H1 (cell line): ENCODE data around the gene SRSF2. TPM values are rescaled to one million over a fixed set of nuclear protein-coding genes. Genes with fewer than 3 reads are reported as not detected.

Source experiments
- CTCF ChIA-PET: fragments of 300-600 bp; sonication (Branson Sonifier 250); formaldehyde crosslinking; loops from one replicate; lab custom pipeline; 2021; ENCODE audit not compliant: partially characterized antibody; lab: Charles Lee
- POLR2A ChIA-PET: fragments of 300-600 bp; sonication (Branson Sonifier 250); formaldehyde crosslinking; loops from one replicate; lab custom pipeline; 2021; ENCODE audit warnings: inconsistent platforms; ENCODE audit not compliant: partially characterized antibody; lab: Charles Lee
- DNase-seq, 2 experiments: peaks; one replicate each; pipeline versions ENCODE4 v3.0.0 to v3.0.0-alpha.2; 2010 to 2022; ENCODE audit warnings: low spot score in 2 of 2, low read depth in 1 of 2, mixed read lengths in 1 of 2
- FAIRE-seq: peaks from 2 replicates; lab custom pipeline; 2011; peaks lifted over from hg19 to GRCh38; lab: Jason Lieb, UNC
- H2AFZ ChIP-seq: 2 replicates; pipeline ENCODE4 v1.8.1; 2012; ENCODE audit warnings: low read length, inconsistent platforms
- H2AK5ac ChIP-seq: 2 replicates; pipeline ENCODE4 v1.6.1; 2013; ENCODE audit warnings: low read depth, low read length
- H2BK120ac ChIP-seq: replicated peaks from 2 replicates; pipeline ENCODE3; 2013; ENCODE audit warnings: low read depth, low read length, inconsistent platforms
- H2BK12ac ChIP-seq: 2 replicates; pipeline ENCODE4 v1.6.1; 2013; ENCODE audit warnings: low read depth, low read length
- H2BK15ac ChIP-seq: 2 replicates; pipeline ENCODE4 v1.6.1; 2013; ENCODE audit warnings: low read length
- H2BK20ac ChIP-seq: 2 replicates; pipeline ENCODE4 v1.6.1; 2013; ENCODE audit warnings: low read length
- H2BK5ac ChIP-seq: 2 replicates; pipeline ENCODE4 v1.6.1; 2013; ENCODE audit warnings: low read depth, low read length
- H3K14ac ChIP-seq: 2 replicates; pipeline ENCODE4 v1.6.1; 2013; ENCODE audit warnings: inconsistent platforms; ENCODE audit not compliant: insufficient read length
- H3K18ac ChIP-seq: 2 replicates; pipeline ENCODE4 v1.6.1; 2013; ENCODE audit warnings: low read length; ENCODE audit errors: extremely low read depth
- H3K23ac ChIP-seq: 2 replicates; pipeline ENCODE4 v1.6.1; 2013; ENCODE audit warnings: inconsistent platforms; ENCODE audit not compliant: insufficient read length
- H3K23me2 ChIP-seq: 2 replicates; pipeline ENCODE4 v1.6.1; 2013; ENCODE audit warnings: low read depth, low read length
- H3K27ac ChIP-seq: 2 replicates; pipeline ENCODE4 v1.6.1; 2011; ENCODE audit warnings: low read depth, low read length, inconsistent platforms
- H3K27me3 ChIP-seq, 4 experiments: replicated peaks in 1 of 4; 1 replicate in 1 of 4; 2 replicates in 3 of 4; pipeline versions ENCODE4 v1.6.1 to v1.8.1; 2011 to 2013; ENCODE audit warnings: low read length in 3 of 4, mild to moderate bottlenecking in 3 of 4, inconsistent platforms in 2 of 4, mixed read lengths in 2 of 4, moderate library complexity in 1 of 4; ENCODE audit not compliant: control insufficient read depth in 3 of 4, insufficient read depth in 3 of 4; ENCODE audit errors: extremely low read depth in 1 of 4
- H3K36me3 ChIP-seq, 4 experiments: 2 replicates each; pipeline versions ENCODE4 v1.6.1 to v1.8.1; 2011 to 2013; ENCODE audit warnings: mild to moderate bottlenecking in 4 of 4, low read length in 3 of 4, moderate library complexity in 2 of 4, control low read depth in 1 of 4, inconsistent platforms in 1 of 4; ENCODE audit not compliant: insufficient read depth in 4 of 4, control insufficient read depth in 2 of 4
- H3K4ac ChIP-seq: replicated peaks from 2 replicates; pipeline ENCODE3; 2013; ENCODE audit warnings: low read length, low read depth, mixed read lengths, inconsistent platforms; ENCODE audit not compliant: insufficient read length
- H3K4me1 ChIP-seq, 4 experiments: replicated peaks in 1 of 4; 1 replicate in 1 of 4; 2 replicates in 3 of 4; pipeline versions ENCODE4 v1.6.1 to v1.8.1; 2011 to 2013; ENCODE audit warnings: low read length in 3 of 4, inconsistent platforms in 2 of 4, mixed read lengths in 1 of 4; ENCODE audit not compliant: insufficient read depth in 4 of 4, control insufficient read depth in 3 of 4
- H3K4me2 ChIP-seq, 2 experiments: 2 replicates each; pipeline versions ENCODE4 v1.6.1 to v1.8.1; 2011 to 2013; ENCODE audit warnings: low read depth in 2 of 2, low read length in 2 of 2, control low read depth in 1 of 2, inconsistent platforms in 1 of 2, mild to moderate bottlenecking in 1 of 2; ENCODE audit not compliant: insufficient read depth in 1 of 2
- H3K4me3 ChIP-seq, 4 experiments: fragments of 200-600, 300-600 bp in 1 of 4; sonication (generic), shearing (Covaris generic), sonication (Bioruptor Twin) in 1 of 4; 2 replicates each; pipeline versions ENCODE4 v1.5.1 to v1.8.1; 2011 to 2016; ENCODE audit warnings: low read length in 4 of 4, low read depth in 3 of 4, control low read depth in 2 of 4, inconsistent platforms in 2 of 4, mild to moderate bottlenecking in 2 of 4, mixed read lengths in 1 of 4, moderate library complexity in 1 of 4; ENCODE audit not compliant: insufficient read depth in 2 of 4; ENCODE audit errors: extremely low read depth in 1 of 4
- H3K56ac ChIP-seq: replicated peaks from 2 replicates; pipeline ENCODE3; 2013; ENCODE audit warnings: low read depth, mild to moderate bottlenecking, mixed read lengths, low read length, inconsistent platforms; ENCODE audit not compliant: insufficient read length
- H3K79me1 ChIP-seq: 2 replicates; pipeline ENCODE4 v1.6.1; 2013; ENCODE audit warnings: low read depth, low read length, control low read depth
- H3K79me2 ChIP-seq, 2 experiments: 2 replicates each; pipeline versions ENCODE4 v1.6.1 to v1.8.1; 2012 to 2013; ENCODE audit warnings: low read length in 2 of 2, mild to moderate bottlenecking in 2 of 2, inconsistent platforms in 1 of 2; ENCODE audit not compliant: insufficient read depth in 2 of 2, control insufficient read depth in 1 of 2
- H3K9ac ChIP-seq, 4 experiments: replicated peaks in 1 of 4; 1 replicate in 1 of 4; 2 replicates in 3 of 4; pipeline versions ENCODE4 v1.6.1 to v1.8.1; 2011 to 2013; ENCODE audit warnings: low read depth in 3 of 4, low read length in 3 of 4, control low read depth in 2 of 4, mild to moderate bottlenecking in 2 of 4, moderate library complexity in 2 of 4, inconsistent platforms in 1 of 4; ENCODE audit errors: extremely low read depth in 1 of 4
- H3K9me3 ChIP-seq, 2 experiments: 2 replicates each; pipeline versions ENCODE4 v1.6.1 to v1.8.1; 2012 to 2013; ENCODE audit warnings: mild to moderate bottlenecking in 2 of 2, moderate library complexity in 2 of 2, control low read depth in 1 of 2, inconsistent platforms in 1 of 2, low read depth in 1 of 2, low read length in 1 of 2, mixed read lengths in 1 of 2; ENCODE audit not compliant: insufficient read depth in 2 of 2
- H4K20me1 ChIP-seq, 2 experiments: replicated peaks in 1 of 2; 2 replicates each; pipeline versions ENCODE3 to v1.8.1; 2011 to 2013; ENCODE audit warnings: inconsistent platforms in 2 of 2, low read length in 2 of 2, mild to moderate bottlenecking in 1 of 2; ENCODE audit not compliant: insufficient read depth in 2 of 2, control insufficient read depth in 1 of 2
- H4K5ac ChIP-seq: 2 replicates; pipeline ENCODE4 v1.6.1; 2013; ENCODE audit warnings: low read length, low read depth, mixed read lengths, inconsistent platforms; ENCODE audit not compliant: insufficient read length
- H4K8ac ChIP-seq: 2 replicates; pipeline ENCODE4 v1.8.0; 2013; ENCODE audit warnings: mild to moderate bottlenecking, moderate library complexity, low read length, inconsistent platforms; ENCODE audit not compliant: insufficient read depth; ENCODE audit errors: extremely low read depth
- H4K91ac ChIP-seq: replicated peaks from 2 replicates; pipeline ENCODE3; 2013; ENCODE audit warnings: low read length, mixed read lengths, inconsistent platforms; ENCODE audit not compliant: insufficient read length
- HDAC6 ChIP-seq: IDR thresholded peaks from one replicate; pipeline ENCODE4 v1.7.1; 2012; ENCODE audit warnings: low read depth, mild to moderate bottlenecking, inconsistent platforms, low read length, moderate library complexity
- JUND ChIP-seq: IDR thresholded peaks from 2 replicates; pipeline ENCODE4 v1.6.1; 2011; ENCODE audit warnings: mild to moderate bottlenecking, improper control_type of control experiment, low read length
- POLR2A ChIP-seq, 2 experiments: IDR thresholded peaks; 1 replicate in 1 of 2; 2 replicates in 1 of 2; pipeline ENCODE4 v1.6.1; 2011; ENCODE audit warnings: low read depth in 2 of 2, low read length in 2 of 2, mild to moderate bottlenecking in 2 of 2; ENCODE audit errors: control extremely low read depth in 1 of 2
- POLR2AphosphoS5 ChIP-seq: IDR thresholded peaks from 2 replicates; pipeline ENCODE4 v1.6.1; 2011; ENCODE audit warnings: low read depth, low read length
- POU5F1 ChIP-seq: IDR thresholded peaks from 2 replicates; pipeline ENCODE4 v1.6.1; 2011; ENCODE audit warnings: low read depth, mild to moderate bottlenecking, low read length, moderate library complexity
- SIRT6 ChIP-seq: IDR thresholded peaks from one replicate; pipeline ENCODE4 v1.7.1; 2012; ENCODE audit warnings: low read length, inconsistent platforms
- TBP ChIP-seq: IDR thresholded peaks from 2 replicates; pipeline ENCODE4 v1.6.1; 2011; ENCODE audit warnings: low read depth, low read length, improper control_type of control experiment
- WGBS, 2 experiments: shearing (Covaris generic) in 1 of 2; methylation state at CpG; one replicate each; pipeline versions ENCODE4 v1.1.6 to v1.1.7; 2013 to 2015; ENCODE audit warnings: low lambda C conversion rate in 2 of 2, mixed read lengths in 2 of 2, inconsistent platforms in 1 of 2, low coverage in 1 of 2, missing lambda C conversion rate in 1 of 2; ENCODE audit not compliant: insufficient replicate concordance in 2 of 2, insufficient coverage in 1 of 2, insufficient read length in 1 of 2; ENCODE audit errors: extremely low coverage in 1 of 2, missing lambda C conversion rate in 1 of 2; 5-methylcytosine and 5-hydroxymethylcytosine counted together
- polyA plus RNA-seq, 7 experiments: library from polyadenylated mRNA; depleted of rRNA in 3 of 7; stranded (reverse) in 5 of 7; unstranded in 2 of 7; fragments of >200 nt in 5 of 7; fragments of 200-250 nt in 2 of 7; gene quantifications; 1 replicate in 5 of 7; 2 replicates in 1 of 7; 4 replicates in 1 of 7; pipeline versions ENCODE4 v1.2.1 to v1.2.3, GENCODE V29; 2011 to 2013; ENCODE audit warnings: missing spikeins in 2 of 7, mixed read lengths in 2 of 7
- total RNA-seq: library from RNA; stranded (reverse); fragmentation: NEBNext Ultra II Directional; extraction: Animal tissue kit (Norgen Biotek cat#: 25700); gene quantifications from 2 replicates; pipeline ENCODE4 v1.2.1, GENCODE V29; 2021

The SRSF2 gene
- total and polyA plus RNA-seq, 2 of the 8 experiments (the other 6 are each of a cell fraction or from before 2014, with no cell fraction given) = 397 to 401 TPM

GRCh38 chr17:76735006-76735405 is 2.1 kb downstream of the SRSF2 start:
- no peaks in the 10 kb centered on the region for H3K9me3 ChIP-seq
- H3K18ac ChIP-seq = no peak overlapping the region
- H4K91ac ChIP-seq = no peak overlapping the region
- no peak overlapping the region for H2BK120ac ChIP-seq
- H2BK20ac ChIP-seq = no peak overlapping the region
- no peak overlapping the region for H2BK15ac ChIP-seq
- no peak overlapping the region for H2AK5ac ChIP-seq
- H4K20me1 ChIP-seq = peaks cover 17% of the 10 kb centered on the region in 2 experiments
- H3K27ac ChIP-seq = no peak overlapping the region
- no peak overlapping the region for H2AFZ ChIP-seq
- ChIA-PET CTCF (interaction anchor here (1.1 to 1.8 kb wide), 3 partner anchors 8 to 21 kb away, joined by 3 to 6 read pairs (median 3); partner anchors contain the start of gene METTL23), POLR2A (interaction anchor here (0.7 to 9.2 kb wide), 13 partner anchors 9 to 510 kb away, joined by 3 to 181 read pairs (median 4); partner anchors contain the start of genes JMJD6, METTL23 and MXRA7)
- peaks cover 15 to 51% (median 36%) of the 10 kb centered on the region in 4 experiments for H3K36me3 ChIP-seq
- H3K27me3 ChIP-seq = no peaks in the 10 kb centered on the region
- peaks cover 16 to 62% of the 10 kb centered on the region in 2 experiments for H3K79me2 ChIP-seq
- no peak overlapping the region for H4K8ac ChIP-seq
- H2BK12ac ChIP-seq = no peak overlapping the region
- no peak overlapping the region for H3K4ac ChIP-seq
- H3K23ac ChIP-seq = no peak overlapping the region
- H4K5ac ChIP-seq = no peak overlapping the region
- H3K14ac ChIP-seq = no peak overlapping the region
- H3K56ac ChIP-seq = no peak overlapping the region
- peak overlapping the region; percentile 17 to 100 (median 38) for H3K9ac ChIP-seq
- H3K23me2 ChIP-seq = peaks cover 9% of the 10 kb centered on the region; the same call in 1 of the 2 replicates
- DNase-seq = no peak
- peak overlapping the region; percentile 72 to 88 for H3K4me2 ChIP-seq
- H3K4me1 ChIP-seq = peaks cover 3 to 12% (median 7%) of the 10 kb centered on the region in 4 experiments; a peak in 6 of 7 replicates
- peak overlapping the region; percentile 88 to 100 (median 98) for H3K4me3 ChIP-seq
- FAIRE-seq = no peak
- H3K79me1 ChIP-seq = no peaks in the 10 kb centered on the region
- 62% methylated on average over 5 of the region's 5 CpGs; no CpG with 5 or more reads in 1 of the 2 experiments for WGBS, 2 experiments
- no peak overlapping the region for H2BK5ac ChIP-seq
- TF ChIP-seq SIRT6 = no peak
- TF ChIP-seq HDAC6 = no peak
- TF ChIP-seq POU5F1 = no peak
- TF ChIP-seq POLR2A (IDR thresholded peaks at IDR 0.05; ENCODE audit: control extremely low read depth in 1 of 2, low read depth in 2 of 2, low read length in 2 of 2) = peak; percentile 13 to 41
- TF ChIP-seq JUND = no peak
- TF ChIP-seq POLR2AphosphoS5 = peak; percentile 47
- TF ChIP-seq TBP = no peak
